Rectal smooth muscle tissue (tissue), 1 donor: ENCODE data around the gene TNFRSF4.

Experiments used
- H3K27ac ChIP-seq: one replicate; pipeline ENCODE4 v1.7.0; 2013; ENCODE audit warnings: low read depth, low read length, inconsistent platforms
- H3K27me3 ChIP-seq: one replicate; pipeline ENCODE4 v1.7.0; 2013; ENCODE audit warnings: low read length; ENCODE audit not compliant: control insufficient read depth, insufficient read depth
- H3K36me3 ChIP-seq: one replicate; pipeline ENCODE4 v1.7.0; 2013; ENCODE audit warnings: low read length; ENCODE audit not compliant: control insufficient read depth, insufficient read depth
- H3K4me1 ChIP-seq: one replicate; pipeline ENCODE4 v1.7.0; 2013; ENCODE audit warnings: low read length; ENCODE audit not compliant: control insufficient read depth, insufficient read depth
- H3K4me3 ChIP-seq: one replicate; pipeline ENCODE4 v1.7.0; 2013; ENCODE audit warnings: low read length
- H3K9ac ChIP-seq: one replicate; pipeline ENCODE4 v1.7.0; 2013; ENCODE audit warnings: low read length

TNFRSF4 gene

DNA sequence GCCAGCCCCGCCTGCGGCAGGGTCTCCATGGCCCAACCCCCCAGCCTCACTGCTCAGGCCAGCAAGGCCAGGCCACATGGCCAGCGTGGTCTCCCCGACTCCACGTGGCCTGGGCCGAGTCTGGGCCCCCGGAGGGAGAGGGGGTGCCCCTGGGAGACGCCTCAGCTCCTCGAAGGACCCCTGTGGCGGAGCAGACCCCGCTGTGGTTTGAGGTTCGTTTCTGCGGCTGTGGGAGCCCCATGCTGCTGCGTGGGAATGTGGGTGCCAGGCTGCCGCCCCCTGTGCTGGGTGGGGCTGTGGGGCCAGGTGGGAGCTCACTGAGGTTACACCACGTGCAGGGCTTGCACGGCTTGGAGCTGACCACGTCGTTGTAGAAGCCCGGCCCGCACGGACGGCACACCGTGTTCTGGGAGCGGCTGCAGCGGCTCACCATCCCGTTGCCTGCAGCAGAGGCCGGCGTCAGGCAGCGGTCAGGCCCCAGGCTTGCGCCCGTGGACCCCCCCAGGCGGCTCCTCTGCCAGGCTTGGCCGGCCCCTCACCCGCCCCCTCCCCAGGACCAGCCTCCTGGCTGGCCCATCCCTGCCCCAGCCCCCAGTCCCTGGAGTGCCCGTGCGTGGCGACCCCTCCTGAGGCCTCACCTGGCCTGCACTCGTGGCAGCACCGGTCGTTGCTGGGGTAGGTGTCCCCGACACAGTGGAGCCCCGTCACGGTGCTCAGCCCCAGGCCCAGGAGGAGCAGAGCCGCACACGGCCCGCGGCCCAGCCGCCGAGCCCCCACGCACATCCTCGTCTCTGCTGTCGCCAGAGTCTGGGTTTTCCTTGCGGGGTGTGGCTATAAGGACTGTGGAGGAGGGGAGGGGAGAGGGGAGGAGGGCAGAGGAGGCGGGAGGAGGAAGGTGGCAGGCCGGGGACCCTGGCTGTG, at the start of gene TNFRSF4:
TSS of gene TNFRSF4 (minus strand) at position 809 of the 921 bp plus-strand sequence. CDS start at position 783, 26 bp downstream.
- peak within 1 kb of the TSS; percentile 8 for H3K4me3 ChIP-seq

DNA sequence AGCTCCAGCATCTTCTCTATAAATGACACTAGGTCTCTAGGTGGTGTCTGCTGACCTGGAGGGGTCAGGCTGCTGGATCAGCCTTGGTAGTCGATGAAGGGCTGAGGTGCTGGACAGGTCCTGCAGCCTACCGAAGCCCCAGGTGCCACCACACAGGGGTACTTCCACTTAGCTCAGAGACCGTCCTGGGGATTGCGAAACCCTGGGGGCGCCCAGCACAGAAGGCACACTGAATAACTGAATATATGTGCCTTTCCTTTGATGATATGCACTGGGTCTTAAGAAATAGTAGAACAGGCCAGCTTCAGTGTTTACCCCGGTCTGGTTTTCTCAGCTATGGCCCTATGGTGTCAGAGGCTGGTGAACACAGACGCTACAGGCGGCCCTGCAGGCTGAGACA, 48.8 kb upstream of the TNFRSF4 start:
- Histone ChIP-seq H3K9ac (no peak overlapping the region), H3K27me3 (no peaks in the 10 kb centered on the region), H3K36me3 (peaks cover 35% of the 10 kb centered on the region), H3K4me1 (no peaks in the 10 kb centered on the region), H3K27ac (no peak overlapping the region), H3K4me3 (no peak overlapping the region)

More for the DNA sequence above, at the start of gene TNFRSF4:
- H3K4me1 ChIP-seq = no peaks in the 10 kb centered on the region
- no peak within 1 kb of the TSS for H3K9ac ChIP-seq
- H3K27me3 ChIP-seq = peaks cover 2% of the 10 kb centered on the region
- H3K36me3 ChIP-seq = peaks cover 12% of the 10 kb centered on the region
- H3K27ac ChIP-seq = no peak within 1 kb of the TSS

DNA sequence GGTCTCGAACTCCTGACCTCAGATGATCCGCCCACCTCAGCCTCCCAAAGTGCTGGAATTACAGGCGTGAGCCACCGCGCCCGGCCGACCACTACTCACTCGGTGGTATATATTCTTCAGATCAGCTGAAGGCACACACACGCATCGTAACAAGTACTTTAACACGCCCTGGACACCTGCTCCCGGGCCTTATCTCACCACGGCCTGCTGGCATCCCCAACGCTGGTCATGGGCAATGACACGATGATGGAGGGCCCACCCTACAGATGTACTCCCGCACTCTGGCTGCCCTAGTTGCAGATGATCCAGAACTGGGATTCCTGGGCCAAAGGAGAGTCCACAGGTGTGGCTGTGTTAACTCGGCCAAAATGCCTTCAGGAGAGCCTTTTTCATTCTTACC, 48.1 kb upstream of the TNFRSF4 start:
- Histone ChIP-seq H3K36me3 (peaks cover 32% of the 10 kb centered on the region), H3K27me3 (no peaks in the 10 kb centered on the region), H3K27ac (no peak overlapping the region), H3K4me3 (no peak overlapping the region), H3K4me1 (no peaks in the 10 kb centered on the region), H3K9ac (no peak overlapping the region)

DNA sequence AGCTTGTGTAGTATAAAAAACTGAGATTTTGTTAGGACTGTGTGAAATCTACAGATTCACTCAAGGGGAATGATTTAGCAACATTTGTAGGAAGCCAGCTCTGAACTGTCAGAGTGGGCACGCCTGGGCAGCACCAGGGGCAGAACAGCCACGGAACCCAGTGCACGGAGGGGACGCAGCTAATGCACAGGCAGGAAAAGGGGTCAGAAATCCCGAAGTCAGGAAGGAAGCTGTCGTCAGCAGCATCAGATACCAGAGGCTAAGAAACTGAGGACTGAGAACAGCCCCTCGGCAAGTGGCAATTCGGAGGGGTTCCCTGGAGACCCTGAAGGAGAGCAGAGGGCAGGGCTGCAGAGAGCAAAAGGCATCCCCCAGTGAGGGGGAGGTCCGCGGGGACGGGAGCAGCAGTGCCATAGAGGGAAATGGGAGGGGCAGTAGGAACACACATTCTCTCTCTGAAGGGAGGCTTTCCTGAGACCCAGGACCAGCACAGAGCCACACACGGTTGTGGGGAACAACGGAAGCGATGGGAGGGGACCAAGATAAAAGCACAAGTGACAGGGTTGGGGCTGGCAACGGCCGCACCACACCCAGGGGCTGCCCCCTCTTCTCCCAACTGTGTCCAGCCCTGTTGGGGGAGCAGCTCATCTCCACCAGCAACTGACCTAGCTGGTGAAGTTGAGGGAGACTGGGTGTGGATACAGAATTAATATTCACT, 47.0 kb upstream of the TNFRSF4 start:
- H3K36me3 ChIP-seq = peaks cover 36% of the 10 kb centered on the region
- no peaks in the 10 kb centered on the region for H3K4me1 ChIP-seq
- H3K27me3 ChIP-seq = no peaks in the 10 kb centered on the region
- no peak overlapping the region for H3K4me3 ChIP-seq
- H3K9ac ChIP-seq = no peak overlapping the region
- no peak overlapping the region for H3K27ac ChIP-seq

DNA sequence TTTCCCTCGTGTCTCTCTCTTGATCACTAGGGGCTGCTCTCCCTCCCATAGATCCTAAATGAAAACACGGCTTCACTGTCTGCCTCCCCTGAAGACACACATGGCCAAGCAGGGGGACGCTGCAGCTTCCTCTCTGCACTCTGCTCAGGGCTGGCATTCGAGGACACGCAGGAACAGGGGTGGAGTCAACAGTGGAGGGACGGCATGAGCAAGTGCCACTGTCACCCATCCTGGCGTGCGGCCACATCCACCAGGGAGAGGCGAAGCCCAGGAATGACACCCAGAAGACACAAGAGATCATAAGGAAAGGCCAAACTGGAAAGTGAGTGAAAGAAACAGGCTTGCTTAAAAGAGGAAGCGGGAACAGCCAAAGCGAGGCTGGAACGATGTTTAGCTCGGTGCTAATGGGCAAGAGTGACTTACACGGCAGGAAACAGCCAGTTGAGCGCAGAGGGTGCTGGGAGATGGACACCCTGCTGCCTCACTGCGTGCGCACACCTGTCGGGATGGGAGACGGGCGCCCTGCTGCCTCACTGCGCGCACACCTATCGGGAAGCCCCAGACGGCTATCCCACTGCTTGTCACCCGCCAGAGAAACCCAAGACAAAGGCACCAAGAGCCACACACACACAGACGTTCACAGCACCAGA, 46.1 kb upstream of the TNFRSF4 start:
- Histone ChIP-seq H3K27ac (no peak overlapping the region), H3K36me3 (peaks cover 41% of the 10 kb centered on the region), H3K4me1 (no peaks in the 10 kb centered on the region)

DNA sequence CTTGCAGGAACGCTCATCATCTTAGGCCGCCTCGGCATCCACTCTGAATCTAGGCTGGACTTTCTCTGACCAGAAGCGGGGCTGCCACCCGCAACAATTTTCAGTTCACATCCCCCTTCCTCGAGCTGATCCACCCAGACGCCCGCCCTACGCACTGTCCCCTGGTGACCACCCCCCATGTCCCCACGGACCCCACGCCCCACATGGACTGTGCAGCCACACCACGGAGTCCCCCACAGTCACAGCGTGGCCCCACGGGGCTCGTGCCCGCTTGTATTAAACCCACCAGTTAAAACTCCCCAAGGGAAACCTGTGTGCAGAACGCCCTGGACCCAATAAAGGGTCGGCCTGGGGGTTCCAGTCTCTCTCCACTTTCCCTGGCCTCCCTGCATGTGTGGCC, 45.6 kb upstream of the TNFRSF4 start:
- Histone ChIP-seq H3K36me3 (peaks cover 46% of the 10 kb centered on the region), H3K4me1 (no peaks in the 10 kb centered on the region), H3K9ac (no peak overlapping the region), H3K27ac (no peak overlapping the region), H3K27me3 (no peaks in the 10 kb centered on the region), H3K4me3 (no peak overlapping the region)

More for the DNA sequence above, 46.1 kb upstream of the TNFRSF4 start:
- H3K9ac ChIP-seq = no peak overlapping the region
- H3K4me3 ChIP-seq = no peak overlapping the region
- H3K27me3 ChIP-seq = no peaks in the 10 kb centered on the region

DNA sequence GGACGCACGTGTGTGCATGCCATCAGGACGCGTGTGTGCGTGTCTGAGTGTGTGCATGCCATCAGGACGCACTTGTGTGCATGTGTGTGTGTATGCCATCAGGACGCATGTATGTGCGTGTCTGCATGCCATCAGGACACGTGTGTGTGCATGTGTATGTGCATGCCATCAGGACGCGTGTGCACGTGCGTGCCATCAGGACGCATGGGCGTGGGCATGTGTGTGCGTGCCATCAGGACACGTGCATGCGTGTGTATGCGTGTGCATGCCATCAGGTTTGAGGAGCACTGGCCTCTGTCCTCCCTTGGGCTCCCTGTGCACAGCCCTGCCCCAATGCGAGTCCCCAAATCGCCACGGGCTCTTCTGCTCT, 45.2 kb upstream of the TNFRSF4 start:
- Histone ChIP-seq H3K36me3 (peaks cover 44% of the 10 kb centered on the region), H3K9ac (no peak overlapping the region), H3K27me3 (no peaks in the 10 kb centered on the region), H3K27ac (no peak overlapping the region), H3K4me1 (no peaks in the 10 kb centered on the region), H3K4me3 (no peak overlapping the region)

DNA sequence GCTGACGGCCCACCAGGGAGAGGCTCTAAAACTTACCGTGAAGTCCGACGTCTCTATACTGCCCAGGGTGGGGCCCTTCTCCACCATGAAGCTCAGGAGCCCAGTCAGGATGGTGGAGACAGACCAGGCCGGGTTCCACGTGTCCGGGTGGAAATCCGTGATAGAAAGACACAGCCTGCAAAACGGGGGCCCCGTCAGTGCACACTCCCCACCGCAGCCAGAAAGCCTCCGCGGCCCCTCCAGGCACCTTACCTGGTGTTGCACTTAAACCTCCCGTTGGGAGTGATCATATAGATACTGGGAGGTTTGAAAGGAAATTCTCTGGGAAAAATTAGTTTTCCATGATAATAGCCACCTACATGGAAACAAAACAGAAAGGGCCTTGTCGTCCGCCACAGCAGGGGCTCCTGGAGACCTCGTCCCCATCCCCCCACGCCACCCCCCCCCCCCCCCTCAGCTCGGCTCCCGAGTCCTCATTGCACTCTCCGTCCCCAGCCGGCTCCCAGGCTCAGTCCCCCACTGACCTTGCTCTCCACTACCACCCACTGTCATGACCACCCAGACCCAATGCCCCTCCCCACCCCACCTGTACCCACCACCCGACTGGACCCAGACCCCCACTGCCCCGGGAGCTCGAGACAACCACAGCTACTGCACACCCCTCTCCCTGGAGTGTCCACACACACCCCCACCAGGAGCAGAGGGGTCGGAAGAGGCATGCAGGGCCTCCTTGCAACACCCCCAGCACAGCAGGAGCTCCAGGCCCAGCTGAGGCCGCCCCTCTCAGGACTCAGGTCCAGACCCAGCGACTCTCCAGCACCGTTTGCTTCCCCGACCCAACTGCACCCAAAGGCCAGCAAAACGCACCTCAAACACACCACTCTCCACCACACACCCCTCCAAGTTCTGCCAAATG, 43.3 kb upstream of the TNFRSF4 start:
- peaks cover 41% of the 10 kb centered on the region for H3K36me3 ChIP-seq
- H3K27me3 ChIP-seq = no peaks in the 10 kb centered on the region

DNA sequence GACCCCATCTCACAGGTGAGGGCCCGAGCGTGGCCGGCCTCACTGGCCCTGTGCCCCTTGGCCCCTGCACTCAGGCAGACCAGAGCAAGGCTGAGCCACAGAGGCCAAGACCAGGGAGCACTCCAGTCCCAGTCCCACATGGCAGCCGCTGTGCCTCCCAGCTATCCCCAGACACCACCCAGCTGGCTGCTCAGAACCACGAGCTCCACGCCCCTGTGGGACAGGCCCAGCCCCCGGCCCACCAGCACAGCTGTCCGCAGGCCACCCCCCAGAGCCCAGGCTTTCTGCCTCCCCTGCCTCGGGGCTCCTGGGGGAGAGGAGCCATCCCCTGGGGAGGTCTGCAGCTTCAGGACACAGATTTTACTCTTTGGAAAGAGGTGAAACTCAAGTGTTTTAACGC, 41.7 kb upstream of the TNFRSF4 start:
- Histone ChIP-seq H3K4me3 (no peak overlapping the region), H3K27me3 (no peaks in the 10 kb centered on the region), H3K27ac (no peak overlapping the region), H3K36me3 (peaks cover 32% of the 10 kb centered on the region), H3K9ac (no peak overlapping the region), H3K4me1 (no peaks in the 10 kb centered on the region)

More for the DNA sequence above, 43.3 kb upstream of the TNFRSF4 start:
- no peaks in the 10 kb centered on the region for H3K4me1 ChIP-seq
- H3K9ac ChIP-seq = no peak overlapping the region
- no peak overlapping the region for H3K4me3 ChIP-seq
- H3K27ac ChIP-seq = no peak overlapping the region

DNA sequence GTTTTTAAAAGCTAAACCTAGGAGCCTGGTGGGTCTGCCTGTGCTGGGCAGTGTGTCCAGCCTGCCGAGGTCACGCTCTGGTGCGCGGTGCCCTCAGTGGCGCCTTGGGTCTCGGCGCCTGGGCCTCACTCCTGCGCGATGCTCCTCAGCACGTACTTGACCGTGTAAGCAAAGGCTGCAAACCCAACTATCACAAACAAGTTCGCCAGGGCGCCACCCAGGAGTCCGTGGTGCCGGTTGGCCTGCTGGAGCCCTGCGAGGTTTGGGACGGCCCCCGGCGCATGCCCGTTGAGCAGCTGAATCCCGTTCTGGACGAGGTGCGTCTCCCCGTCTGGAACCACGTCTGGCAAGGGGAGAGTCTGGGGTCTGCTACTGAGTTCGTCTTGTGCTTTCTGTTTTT, 41.1 kb upstream of the TNFRSF4 start:
- peaks cover 29% of the 10 kb centered on the region for H3K36me3 ChIP-seq
- no peak overlapping the region for H3K27ac ChIP-seq
- H3K27me3 ChIP-seq = no peaks in the 10 kb centered on the region
- no peaks in the 10 kb centered on the region for H3K4me1 ChIP-seq
- no peak overlapping the region for H3K9ac ChIP-seq
- no peak overlapping the region for H3K4me3 ChIP-seq

DNA sequence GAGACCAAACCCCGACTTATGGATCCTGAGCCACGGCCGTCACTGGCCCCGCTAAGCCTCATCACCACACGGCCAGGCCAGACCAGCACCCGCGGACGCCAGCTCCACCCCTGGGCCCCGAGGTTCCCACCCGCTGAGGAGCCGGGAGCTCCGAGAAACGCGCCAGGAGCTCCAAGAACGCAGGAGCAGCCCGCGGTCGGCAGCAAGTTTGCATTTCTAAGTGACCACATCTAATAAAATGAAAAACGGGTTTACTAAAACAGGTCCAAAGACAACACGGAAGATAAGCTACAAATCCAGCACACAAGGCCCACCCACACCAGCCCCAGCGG, 40.7 kb upstream of the TNFRSF4 start:
- Histone ChIP-seq H3K36me3 (peaks cover 25% of the 10 kb centered on the region), H3K9ac (no peak overlapping the region), H3K27me3 (no peaks in the 10 kb centered on the region), H3K27ac (no peak overlapping the region), H3K4me1 (no peaks in the 10 kb centered on the region), H3K4me3 (no peak overlapping the region)
